ENCODE results near the gene SLC26A2.

DNA sequence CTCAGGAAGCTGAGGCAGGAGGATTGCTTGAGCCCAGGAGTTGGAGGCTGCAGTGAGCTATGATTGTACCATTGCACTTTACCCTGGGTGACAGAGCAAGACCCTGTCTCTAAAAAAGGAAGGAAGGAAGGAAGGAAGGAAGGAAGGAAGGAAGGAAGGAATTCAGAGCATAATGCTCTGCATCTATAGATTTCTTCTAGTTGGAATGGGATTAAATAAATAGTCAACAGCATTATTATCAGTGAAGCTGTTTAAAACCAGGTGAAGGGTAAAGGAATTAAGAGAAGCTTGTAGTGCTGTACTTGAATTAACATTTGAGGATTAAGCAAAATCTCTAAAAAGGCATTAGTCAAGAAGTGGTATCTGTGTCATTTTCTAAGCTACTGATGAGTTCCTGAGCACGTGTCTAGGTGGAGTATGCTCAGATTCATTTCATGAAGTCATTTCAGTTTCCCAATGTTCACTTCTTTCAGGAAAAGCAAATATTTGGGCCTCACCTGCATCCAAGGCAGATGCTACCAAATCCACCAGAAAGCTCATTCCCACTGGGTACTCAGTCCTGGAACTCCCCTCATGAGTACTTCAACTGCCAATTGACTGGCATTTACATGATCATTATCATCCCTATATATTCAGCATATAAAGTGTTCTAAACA lies 24.4 kb upstream of the SLC26A2 start:
- TF ChIP-seq GATA3 (IDR thresholded peaks at IDR 0.05; ENCODE audit: low read depth, low read length) (no peak), GATA2 (IDR thresholded peaks at IDR 0.05; ENCODE audit: low read depth, low read length) (no peak)

Measured in SH-SY5Y (cell line).